ENCODE results near the gene ABHD16B.
"Not testable (repeated sequence)": the region's sequence is repeated elsewhere in the genome, so short reads cannot be mapped to it uniquely, and the experiment has no call there.

ABHD16B gene

GRCh38 chr20:63835021-63835858 lies 26.1 kb upstream of the ABHD16B start:
- no peak for DNase-seq

- DNase-seq, result no peak
Observed at GRCh38 chr20:63836458-63837344, 24.6 kb upstream of the ABHD16B start.

- no peak for DNase-seq
Observed at GRCh38 chr20:63837479-63837878, 23.8 kb upstream of the ABHD16B start.

GRCh38 chr20:63839620-63840019 lies 21.7 kb upstream of the ABHD16B start:
- no peak for DNase-seq

GRCh38 chr20:63840405-63840828 lies 20.9 kb upstream of the ABHD16B start:
- no peak for DNase-seq

GRCh38 chr20:63842258-63842657 lies 19.0 kb upstream of the ABHD16B start:
- DNase-seq, result no peak

- no peak for DNase-seq
Observed at GRCh38 chr20:63843222-63843621, 18.1 kb upstream of the ABHD16B start.

GRCh38 chr20:63843778-63844177 lies 17.5 kb upstream of the ABHD16B start:
- DNase-seq, result no peak

GRCh38 chr20:63844511-63844991 lies 16.7 kb upstream of the ABHD16B start:
- no peak for DNase-seq

- DNase-seq, result no peak
Observed at GRCh38 chr20:63846128-63846771, 15.0 kb upstream of the ABHD16B start.

GRCh38 chr20:63846888-63847236 lies 14.4 kb upstream of the ABHD16B start:
- DNase-seq, result no peak

GRCh38 chr20:63847237-63848002 lies 13.9 kb upstream of the ABHD16B start:
- no peak for DNase-seq

- no peak for DNase-seq
Observed at GRCh38 chr20:63848003-63848911, 13.0 kb upstream of the ABHD16B start.

- DNase-seq, result no peak
Observed at GRCh38 chr20:63850689-63851547, 10.4 kb upstream of the ABHD16B start.

- DNase-seq, result not testable (repeated sequence)
Observed at GRCh38 chr20:63851548-63851943, 9.8 kb upstream of the ABHD16B start.

GRCh38 chr20:63853733-63854068 lies 7.6 kb upstream of the ABHD16B start:
- not testable (repeated sequence) for DNase-seq

GRCh38 chr20:63854069-63854765 lies 7.1 kb upstream of the ABHD16B start:
- DNase-seq, result no peak

GRCh38 chr20:63854766-63855362 lies 6.4 kb upstream of the ABHD16B start:
- no peak for DNase-seq

- no peak for DNase-seq
Observed at GRCh38 chr20:63855363-63856097, 5.8 kb upstream of the ABHD16B start.
